Measurements from ENCODE around the gene RAD51B.

- TF ChIP-seq CTCF (IDR thresholded peaks at IDR 0.05) (no peak), POLR2A (IDR thresholded peaks at IDR 0.05) (no peak)
Measured at GRCh38 chr14:68015356-68016254, 196.0 kb downstream of the RAD51B start.
